Stimulated activated CD4-positive, alpha-beta T cell treated with anti-CD3 and anti-CD28 coated beads, TNF-alpha, amount 100 ng/mL, for 48 hours (primary cell): ENCODE data around the gene IFIT2.
"Not testable (repeated sequence)": the region's sequence is repeated elsewhere in the genome, so short reads cannot be mapped to it uniquely, and the experiment has no call there.

Source experiments
- DNase-seq, 3 donors: peaks; one replicate each; pipeline ENCODE4 v3.0.0-alpha.2; 2020; ENCODE audit warnings: low read depth in 3 of 3

The IFIT2 gene

DNA sequence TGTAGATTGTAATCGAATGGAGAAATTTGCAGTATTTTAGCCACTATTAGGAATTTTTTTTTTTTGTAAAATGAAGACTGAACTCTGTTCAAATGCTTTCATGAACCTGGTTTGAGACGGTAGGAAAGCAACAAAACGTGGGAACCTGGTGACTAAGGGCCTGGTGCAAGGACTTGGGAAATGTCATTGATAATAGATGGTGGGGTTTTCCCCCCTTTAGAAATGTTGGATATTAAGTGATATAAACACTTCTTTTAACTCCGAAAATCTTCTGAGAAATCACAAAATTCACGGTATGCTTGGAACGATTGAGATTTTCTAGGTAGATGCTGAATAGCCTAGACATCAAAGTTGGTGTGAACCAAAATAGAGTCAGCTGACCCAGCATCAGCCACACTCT is 6.4 kb downstream of the IFIT2 start:
- DNase-seq: no peak

DNA sequence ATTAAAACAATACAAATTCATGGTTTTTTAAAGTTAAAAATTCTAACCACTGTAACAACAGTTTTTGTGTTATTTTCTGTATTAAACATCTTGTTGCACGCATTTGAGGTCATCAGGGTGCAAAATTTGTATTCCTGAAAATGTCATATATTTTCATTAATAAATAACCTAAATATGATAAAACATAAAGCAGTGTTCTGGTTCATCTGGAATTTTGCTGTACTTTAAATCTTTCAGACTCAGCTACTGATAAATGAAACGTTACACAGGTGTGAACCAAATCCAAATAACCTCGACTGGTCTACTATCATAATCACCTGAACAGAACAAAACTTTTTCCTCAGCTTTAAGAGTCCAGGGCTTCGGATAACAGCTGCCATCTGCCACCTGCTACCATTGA is 6.9 kb downstream of the IFIT2 start:
- DNase-seq: no peak

DNA sequence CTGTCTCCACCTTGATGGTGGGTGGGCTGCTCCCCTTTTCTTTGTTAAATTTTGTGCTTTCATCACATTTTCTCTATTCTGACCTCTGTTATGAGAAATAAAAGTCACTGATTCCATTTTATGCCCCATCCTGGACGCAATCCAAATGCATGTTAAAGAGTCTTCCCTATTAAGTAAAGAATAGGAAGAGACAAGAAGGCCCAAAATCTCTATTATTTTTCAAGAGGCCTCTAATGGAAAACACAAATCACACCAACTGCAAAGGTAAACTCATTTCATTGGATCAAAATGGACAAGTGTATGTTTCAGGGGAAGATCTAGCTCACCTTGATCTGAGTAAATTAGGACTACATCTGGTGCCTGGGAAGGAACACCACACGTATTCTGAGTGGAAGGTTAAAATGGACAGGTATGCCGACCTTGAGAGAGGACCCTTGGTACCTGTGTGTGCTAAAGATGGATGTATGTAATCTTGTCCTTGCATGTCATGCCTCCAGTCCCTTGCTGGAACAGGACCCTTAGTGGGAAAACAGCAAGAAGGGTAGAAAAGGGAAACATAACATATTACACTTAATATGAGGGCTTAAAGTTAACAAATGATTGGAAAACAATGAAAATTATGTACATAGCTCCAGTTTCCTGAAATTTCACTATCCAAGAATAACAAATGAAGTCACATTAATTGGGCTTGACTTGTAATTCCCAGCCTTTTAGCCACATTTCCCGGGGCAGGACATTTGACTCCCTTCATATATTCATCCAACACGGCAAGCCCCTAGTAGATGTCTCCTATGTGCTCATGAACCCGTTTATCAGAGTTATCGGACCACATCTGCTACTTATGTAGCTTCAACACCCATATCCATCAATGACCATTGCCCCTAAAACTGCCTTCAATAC is 7.6 kb downstream of the IFIT2 start:
- DNase-seq: no peak

DNA sequence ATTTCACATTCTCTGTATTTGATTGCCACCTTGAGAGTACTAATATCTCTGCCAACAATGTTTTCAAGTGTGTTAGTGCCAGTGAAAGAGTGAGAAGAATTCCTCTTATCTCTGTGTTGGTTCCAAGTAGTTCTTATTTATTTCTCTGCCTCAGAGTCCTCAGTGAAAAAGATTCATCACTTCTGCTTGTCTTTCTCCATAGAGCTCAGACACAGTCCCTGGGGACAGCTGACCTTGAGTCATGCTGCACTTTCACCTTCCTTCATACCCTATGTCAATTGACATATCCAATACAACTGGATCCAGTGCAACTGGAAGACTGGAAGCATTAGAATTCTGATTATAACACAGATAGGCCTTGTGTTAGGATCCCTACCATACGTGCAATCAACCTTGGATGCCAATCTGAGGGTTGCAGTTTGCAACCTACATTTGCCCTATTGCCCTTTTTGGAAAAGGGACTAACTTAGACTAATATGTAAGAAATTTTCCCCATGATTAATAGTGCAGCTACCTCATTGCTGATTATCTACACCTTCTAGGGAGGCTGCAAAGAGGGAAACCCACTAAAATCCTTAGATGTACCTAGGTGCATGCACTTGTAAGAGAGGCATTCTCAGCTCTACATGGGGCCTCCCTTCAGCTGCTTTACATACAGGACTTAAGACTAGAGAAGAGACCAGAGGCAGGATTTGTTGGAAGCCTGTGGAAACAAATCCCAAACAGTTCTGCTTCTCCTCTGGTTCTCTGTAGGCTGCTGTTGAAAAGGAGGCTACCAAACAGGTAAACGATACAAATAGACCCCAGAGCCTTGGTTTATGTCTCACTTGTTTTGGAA is 8.4 kb downstream of the IFIT2 start:
- no peak for DNase-seq

DNA sequence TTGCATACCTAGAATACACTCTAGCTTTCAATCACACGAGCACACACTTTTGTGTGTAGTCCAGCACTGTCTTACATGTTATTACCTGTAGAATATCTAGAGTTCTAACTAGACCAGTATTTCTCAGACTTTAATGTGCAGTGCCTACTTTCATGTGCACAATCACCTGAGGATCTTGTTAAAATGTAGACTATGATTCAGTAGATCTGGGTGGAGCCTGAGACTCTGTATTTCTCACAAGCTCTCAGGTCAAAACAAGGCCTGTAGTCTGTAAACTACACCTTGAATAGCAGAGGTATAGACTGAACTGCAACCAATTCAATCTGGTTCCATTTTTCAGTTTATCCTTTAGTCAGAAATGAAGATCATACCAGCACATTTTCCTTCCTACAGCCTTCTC is 11.1 kb downstream of the IFIT2 start:
- DNase-seq: no peak

DNA sequence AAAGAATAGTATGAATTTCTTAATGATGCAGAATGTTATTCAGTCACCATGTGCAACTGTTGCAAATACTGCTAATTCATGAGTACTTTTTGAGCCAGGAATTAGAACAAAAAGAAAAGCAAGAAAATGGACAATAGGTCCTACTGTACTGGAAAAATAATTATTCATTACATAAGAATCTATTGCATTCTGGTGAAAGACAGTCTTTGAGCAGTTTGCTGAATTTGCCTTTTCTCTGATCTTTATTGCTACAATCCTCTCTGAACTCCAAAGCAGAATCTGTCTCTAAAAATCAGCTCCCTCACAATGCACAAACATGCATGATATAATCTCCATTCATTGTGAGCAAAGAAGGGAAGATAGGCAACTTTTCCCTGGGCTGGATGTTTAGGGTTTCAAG is 12.8 kb downstream of the IFIT2 start:
- DNase-seq: no peak

DNA sequence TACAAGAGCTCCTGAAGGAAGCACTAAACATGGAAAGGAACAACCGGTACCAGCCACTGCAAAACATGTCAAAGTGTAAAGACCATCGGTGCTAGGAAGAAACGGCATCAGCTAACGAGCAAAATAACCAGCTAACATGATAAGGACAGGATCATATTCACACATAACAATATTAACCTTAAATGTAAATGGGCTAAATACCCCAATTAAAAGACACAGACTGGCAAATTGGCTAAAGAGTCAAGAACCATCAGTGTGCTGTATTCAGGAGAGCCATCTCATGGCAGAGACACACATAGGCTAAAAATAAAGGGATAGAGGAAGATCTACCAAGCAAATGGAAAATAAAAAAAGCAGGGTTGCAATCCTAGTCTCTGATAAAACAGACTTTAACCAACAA is 16.2 kb downstream of the IFIT2 start:
- DNase-seq: not testable (repeated sequence)

DNA sequence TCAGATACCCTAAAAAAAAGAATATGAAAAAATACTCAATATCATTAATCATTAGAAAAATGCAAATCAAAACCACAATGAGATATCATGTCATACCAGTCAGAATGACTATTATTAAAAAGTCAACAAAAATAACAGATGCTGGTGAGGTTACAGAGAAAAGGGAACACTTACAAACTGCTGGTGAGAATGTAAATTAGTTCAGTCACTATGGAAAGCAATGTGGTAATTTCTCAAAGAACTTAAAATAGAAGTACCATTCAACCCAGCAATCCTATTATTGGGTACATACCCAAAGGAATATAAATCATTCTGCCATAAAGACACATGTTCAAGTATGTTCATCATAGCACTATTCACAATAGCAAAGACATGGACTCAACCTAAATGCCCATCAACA is 23.2 kb downstream of the IFIT2 start:
- DNase-seq: not testable (repeated sequence)

DNA sequence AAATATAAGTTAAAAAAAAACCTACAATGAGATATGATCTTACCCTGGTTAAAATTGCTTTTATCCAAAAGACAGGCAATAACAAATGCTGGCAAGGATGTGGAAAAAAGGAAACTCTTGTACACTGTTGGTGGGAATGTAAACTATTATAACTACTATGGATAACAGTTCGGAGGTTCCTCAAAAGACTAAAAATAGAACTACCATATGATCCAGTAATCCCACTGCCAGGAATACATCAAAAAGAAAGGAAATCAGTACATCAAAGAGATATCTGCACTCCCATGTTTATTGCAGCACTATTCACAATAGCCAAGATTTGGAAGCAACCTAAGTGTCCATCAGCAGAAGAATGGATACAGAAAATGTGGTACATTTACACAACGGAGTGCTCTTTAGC is 24.0 kb downstream of the IFIT2 start:
- not testable (repeated sequence) for DNase-seq

DNA sequence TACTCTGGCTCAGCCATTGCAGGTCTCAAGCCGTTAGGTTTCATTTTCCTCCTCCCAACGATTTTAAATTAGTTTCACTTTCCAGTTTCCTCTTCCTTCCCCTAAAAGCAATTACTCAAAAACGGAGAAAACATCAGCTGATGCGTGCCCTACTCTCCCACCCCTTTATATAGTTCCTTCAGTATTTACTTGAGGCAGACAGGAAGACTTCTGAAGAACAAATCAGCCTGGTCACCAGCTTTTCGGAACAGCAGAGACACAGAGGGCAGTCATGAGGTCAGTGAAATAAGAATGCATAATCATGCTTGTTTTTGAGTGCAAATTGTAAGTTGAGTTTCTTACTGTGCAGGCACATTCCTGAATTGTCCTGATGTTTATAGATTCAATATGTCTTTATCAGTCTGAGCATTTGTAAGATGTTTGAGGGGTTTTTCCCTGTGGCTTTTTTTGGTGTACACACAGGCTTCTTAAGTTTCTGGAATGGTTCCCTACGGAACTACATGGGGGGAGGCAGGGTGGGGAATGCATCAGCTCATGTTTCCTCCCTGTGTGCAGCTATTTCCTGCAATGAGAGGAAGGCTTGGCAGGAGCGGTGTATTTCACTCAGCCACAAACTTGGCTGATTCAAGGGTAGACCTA is 26.1 kb downstream of the IFIT2 start, which contains the start of gene IFIT3:
IFIT3 (plus strand) TSS at position 195 of the 639 bp plus-strand sequence; CDS start at position 272, 77 bp downstream.
- DNase-seq: no peak

DNA sequence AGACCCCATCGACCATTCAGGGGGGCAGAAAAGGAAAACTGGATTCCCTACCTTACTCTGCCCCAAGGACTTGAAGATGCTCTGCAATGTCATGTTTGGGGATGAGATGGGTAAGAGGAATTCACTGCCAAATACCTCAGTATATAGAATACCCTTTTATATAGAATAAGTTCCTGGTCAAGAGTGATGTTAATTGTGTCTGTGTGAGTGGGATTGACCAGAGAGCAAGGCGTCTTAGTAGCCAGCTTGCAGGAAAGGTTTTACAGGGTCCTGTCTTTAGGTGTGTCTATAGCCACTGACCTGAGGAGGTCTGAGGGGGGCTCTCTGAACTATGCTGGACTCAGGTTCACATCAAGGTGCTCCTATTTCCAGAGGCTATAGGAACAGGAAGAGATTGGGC is 27.3 kb downstream of the IFIT2 start:
- DNase-seq: no peak

DNA sequence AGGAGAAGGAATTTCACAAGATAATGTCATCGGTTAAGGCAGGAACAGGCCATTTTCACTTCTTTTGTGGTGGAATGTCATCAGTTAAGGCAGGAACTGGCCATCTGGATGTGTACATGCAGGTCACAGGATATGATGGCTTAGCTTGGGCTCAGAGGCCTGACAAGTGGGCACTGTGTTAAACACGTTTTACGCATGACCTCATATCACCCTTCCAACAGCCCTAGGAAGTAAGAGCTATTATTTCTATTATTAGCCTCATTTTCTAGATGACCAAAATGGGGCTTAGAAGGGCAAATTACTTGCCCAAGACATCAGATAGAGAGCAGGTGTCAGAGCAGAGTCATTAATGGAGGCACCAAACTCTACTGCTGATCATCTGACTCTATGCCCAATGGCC is 28.2 kb downstream of the IFIT2 start:
- DNase-seq: not testable (repeated sequence)

DNA sequence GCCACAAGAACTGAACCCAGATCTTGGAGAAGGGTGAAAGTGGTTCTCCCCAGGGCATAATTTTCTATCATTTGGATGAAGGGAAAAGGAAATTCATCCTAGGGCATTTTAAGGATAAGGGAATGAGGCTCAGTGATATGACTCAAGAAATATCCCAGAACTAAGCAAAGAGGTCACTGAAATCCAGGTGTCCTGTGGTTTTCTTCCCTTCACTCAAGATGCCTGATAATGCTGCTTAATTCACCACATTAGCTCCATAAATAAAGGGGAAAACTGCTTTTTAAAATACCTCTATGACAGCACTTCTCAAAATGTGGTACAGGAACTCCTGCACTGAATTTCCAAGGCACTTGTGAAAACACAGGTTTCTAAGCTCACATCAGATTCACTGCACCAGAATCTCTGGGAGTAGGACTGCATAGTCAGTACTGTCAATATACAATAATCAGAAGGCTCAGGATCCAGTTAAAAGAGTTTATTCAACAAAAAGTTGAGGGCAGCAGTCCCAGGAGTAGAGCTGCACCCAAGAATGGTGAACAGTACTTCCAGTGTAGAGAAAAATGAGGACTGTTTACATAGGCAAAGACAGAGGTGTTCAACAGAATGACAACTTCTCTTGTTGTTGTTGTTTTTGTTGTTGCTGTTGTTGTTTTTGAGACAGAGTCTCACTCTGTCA is 28.8 kb downstream of the IFIT2 start:
- DNase-seq: no peak

DNA sequence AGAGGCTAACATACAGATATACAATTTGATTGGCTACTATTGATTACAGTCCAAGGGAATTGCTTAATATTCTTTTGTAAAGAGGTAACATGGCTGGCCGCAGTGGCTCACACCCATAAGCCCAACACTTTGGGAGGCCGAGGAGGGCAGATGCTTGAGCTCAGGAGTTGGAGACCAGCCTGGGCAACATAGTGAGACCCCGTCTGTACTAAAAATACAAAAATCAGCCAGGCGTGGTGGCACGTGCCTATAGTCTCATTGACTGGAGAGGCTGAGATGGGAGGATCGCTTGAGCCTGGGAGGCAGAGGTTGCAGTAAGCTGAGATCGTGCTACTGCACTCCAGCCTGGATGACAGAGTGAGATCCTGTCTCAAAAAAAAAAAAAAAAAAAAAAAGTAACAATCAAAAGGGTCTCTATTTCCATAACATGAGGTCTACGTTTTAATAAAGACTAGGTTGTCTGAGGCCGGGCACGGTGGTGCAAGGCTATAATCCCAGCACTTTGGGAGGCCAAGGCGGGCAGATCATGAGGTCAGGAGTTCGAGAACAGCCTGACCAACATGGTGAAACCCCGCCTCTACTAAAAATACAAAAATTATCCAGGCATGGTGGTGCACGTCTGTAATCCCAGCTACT is 29.8 kb downstream of the IFIT2 start:
- not testable (repeated sequence) for DNase-seq

DNA sequence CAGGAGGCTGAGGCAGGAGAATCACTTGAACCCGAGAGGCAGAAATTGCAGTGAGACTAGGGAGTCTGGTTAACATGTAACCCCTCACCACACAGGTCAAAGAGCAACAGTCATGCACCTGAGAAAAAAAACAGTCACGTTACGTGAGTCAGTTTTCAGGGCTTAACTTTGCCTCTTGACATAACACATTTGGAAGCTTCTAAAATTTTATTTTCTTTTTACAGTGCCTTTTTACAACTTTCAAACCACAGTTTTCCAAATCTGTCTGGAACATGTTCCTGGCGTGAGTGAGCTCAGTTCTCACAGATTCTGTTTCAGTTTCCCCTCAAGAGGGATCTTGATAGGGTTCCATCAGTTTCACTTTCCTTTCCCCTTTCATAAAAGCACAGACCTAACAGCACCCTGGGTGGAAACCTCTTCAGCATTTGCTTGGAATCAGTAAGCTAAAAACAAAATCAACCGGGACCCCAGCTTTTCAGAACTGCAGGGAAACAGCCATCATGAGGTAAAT is 30.3 kb downstream of the IFIT2 start:
- no peak for DNase-seq

DNA sequence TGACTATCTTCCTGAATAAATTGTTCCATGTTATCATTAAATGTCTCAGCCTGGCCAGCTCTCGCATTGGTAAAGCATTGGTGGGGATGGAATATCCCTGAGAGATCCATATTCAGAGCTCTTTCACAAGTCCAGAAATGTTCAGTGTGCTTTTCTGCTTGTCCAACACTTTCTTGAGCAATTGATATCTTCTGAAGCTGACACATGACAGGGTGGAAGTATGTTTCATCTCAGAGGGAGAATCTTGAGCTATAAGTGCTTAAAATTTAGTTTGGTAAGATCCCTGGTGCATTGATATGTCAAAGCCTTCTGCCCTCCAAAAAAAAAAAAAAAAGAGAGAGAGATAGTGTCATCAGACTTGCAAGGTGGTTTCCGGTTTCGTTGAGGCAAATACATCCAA is 33.4 kb downstream of the IFIT2 start:
- DNase-seq: no peak

DNA sequence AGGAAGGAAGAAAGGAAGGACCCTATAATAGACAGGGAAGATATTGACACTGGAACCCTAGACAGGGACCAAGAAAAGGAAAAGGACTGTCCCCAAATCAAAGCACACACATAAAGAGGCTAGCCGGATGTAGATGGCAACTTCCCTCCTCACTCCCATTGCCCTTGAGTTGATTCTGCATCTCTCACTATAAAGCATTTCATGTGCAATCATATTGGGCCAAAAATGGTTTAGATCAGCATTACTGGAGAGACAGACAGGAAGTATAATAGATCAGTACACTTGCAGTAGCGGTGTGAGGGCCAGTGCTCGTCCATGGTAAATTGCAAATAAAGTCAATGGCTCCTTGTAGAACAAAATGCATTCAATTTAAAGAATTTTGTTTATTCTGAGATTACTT is 34.4 kb downstream of the IFIT2 start:
- DNase-seq: no peak

DNA sequence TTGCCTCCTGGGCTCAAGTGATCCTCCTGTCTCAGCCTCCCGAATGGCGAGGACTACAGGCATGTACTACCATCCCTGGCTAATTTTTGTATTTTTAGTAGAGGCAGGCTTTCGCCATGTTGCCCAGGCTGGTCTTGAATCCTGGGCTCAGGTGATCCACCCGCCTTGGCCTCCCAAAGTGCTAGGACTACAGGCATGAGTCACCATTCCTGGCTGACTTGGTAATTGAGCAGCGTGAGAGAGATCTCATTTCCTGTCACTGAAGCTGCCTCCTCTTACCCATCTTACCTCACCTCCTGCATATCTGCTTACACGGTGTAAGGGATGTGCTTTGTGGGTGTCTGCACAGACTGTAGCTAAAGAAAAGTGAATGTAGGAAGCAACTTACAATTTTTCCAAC is 35.6 kb downstream of the IFIT2 start:
- DNase-seq: peak in 1 of 3 donors; percentile 18

DNA sequence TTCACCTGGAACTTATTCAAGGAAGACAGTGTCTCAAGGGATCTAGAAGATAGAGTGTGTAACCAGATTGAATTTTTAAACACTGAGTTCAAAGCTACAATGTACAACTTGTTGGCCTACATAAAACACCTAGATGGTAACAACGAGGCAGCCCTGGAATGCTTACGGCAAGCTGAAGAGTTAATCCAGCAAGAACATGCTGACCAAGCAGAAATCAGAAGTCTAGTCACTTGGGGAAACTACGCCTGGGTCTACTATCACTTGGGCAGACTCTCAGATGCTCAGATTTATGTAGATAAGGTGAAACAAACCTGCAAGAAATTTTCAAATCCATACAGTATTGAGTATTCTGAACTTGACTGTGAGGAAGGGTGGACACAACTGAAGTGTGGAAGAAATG is 36.9 kb downstream of the IFIT2 start:
- no peak for DNase-seq

DNA sequence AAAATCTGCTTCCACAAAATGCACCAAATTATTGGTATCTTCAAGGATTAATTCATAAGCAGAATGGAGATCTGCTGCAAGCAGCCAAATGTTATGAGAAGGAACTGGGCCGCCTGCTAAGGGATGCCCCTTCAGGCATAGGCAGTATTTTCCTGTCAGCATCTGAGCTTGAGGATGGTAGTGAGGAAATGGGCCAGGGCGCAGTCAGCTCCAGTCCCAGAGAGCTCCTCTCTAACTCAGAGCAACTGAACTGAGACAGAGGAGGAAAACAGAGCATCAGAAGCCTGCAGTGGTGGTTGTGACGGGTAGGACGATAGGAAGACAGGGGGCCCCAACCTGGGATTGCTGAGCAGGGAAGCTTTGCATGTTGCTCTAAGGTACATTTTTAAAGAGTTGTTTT is 38.0 kb downstream of the IFIT2 start:
- no peak for DNase-seq

DNA sequence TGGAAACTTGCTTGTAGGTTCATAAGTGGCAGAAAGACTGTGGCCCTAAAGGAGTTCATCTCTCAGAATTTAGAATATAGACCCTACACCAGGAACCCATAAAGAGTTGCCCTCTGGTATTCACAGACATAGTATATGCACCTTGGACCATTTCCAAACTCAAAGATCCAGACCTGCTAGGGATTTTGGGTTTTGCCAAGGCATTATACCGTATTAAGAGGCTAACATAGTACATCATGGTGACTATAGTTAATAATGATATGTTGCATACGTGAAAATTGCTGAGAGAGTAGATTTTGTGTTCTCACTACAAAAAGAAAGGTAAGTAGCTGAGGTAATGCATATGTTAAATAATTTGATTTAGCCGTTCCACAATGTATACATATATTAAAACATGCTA is 39.8 kb downstream of the IFIT2 start:
- no peak for DNase-seq
